ENCODE measurements around the gene AMFR. TPM values are rescaled to one million over a fixed set of nuclear protein-coding genes. Genes with fewer than 3 reads are reported as not detected.

Gene AMFR
- total and polyA plus RNA-seq, 8 donors: 64.2 to 88.5 (median 69.7) TPM

- H3K4me1 ChIP-seq: no peaks in the 10 kb centered on the region
- ATAC-seq (no peak), DNase-seq (peak in 1 of 4 donors; percentile 57)
- no peak for TF ChIP-seq CTCF (IDR thresholded peaks at IDR 0.05)
- no peaks in the 10 kb centered on the region for H3K27me3 ChIP-seq
- no peaks in the 10 kb centered on the region for H3K36me3 ChIP-seq
- no peak overlapping the region for H3K4me3 ChIP-seq
- no peak overlapping the region for H3K27ac ChIP-seq
- H3K9me3 ChIP-seq: no peaks in the 10 kb centered on the region
- intact Hi-C loops (cut with DNase I): no loop called here
Measured at GRCh38 chr16:56331915-56332314, 93.4 kb downstream of the AMFR start.

- Histone ChIP-seq H3K4me3 (no peak overlapping the region), H3K36me3 (no peaks in the 10 kb centered on the region), H3K4me1 (no peaks in the 10 kb centered on the region), H3K27me3 (no peaks in the 10 kb centered on the region), H3K9me3 (no peaks in the 10 kb centered on the region), H3K27ac (no peak overlapping the region)
- no peak for TF ChIP-seq CTCF (IDR thresholded peaks at IDR 0.05)
- peak in 1 of 4 donors; percentile 56 for DNase-seq
- intact Hi-C loops (cut with DNase I): no loop called here
- ATAC-seq: no peak
Measured at GRCh38 chr16:56331399-56331798, 93.9 kb downstream of the AMFR start.

- no peaks in the 10 kb centered on the region for H3K36me3 ChIP-seq
- H3K27me3 ChIP-seq: no peaks in the 10 kb centered on the region
- ATAC-seq (no peak), DNase-seq (no peak)
- no peak for TF ChIP-seq CTCF (IDR thresholded peaks at IDR 0.05)
- H3K4me3 ChIP-seq: no peak overlapping the region
- H3K9me3 ChIP-seq: no peaks in the 10 kb centered on the region
- no peak overlapping the region for H3K27ac ChIP-seq
- no peaks in the 10 kb centered on the region for H3K4me1 ChIP-seq
- intact Hi-C loops (cut with DNase I): no loop called here
Measured at GRCh38 chr16:56330476-56330875, 94.9 kb downstream of the AMFR start.

- H3K36me3 ChIP-seq: no peaks in the 10 kb centered on the region
- peak in 1 of 4 donors; percentile 44 for DNase-seq
- no peaks in the 10 kb centered on the region for H3K27me3 ChIP-seq
- no peak for ATAC-seq
- H3K4me3 ChIP-seq: no peak overlapping the region
- intact Hi-C loops (cut with DNase I): no loop called here
- TF ChIP-seq CTCF (IDR thresholded peaks at IDR 0.05): no peak
- H3K27ac ChIP-seq: no peak overlapping the region
- H3K9me3 ChIP-seq: no peaks in the 10 kb centered on the region
- no peaks in the 10 kb centered on the region for H3K4me1 ChIP-seq
Measured at GRCh38 chr16:56329887-56330286, 95.5 kb downstream of the AMFR start.

GRCh38 chr16:56328276-56329022 lies 96.9 kb downstream of the AMFR start:
- ATAC-seq: no peak
- Histone ChIP-seq H3K27ac (no peak overlapping the region), H3K27me3 (no peaks in the 10 kb centered on the region), H3K4me1 (no peaks in the 10 kb centered on the region), H3K36me3 (no peaks in the 10 kb centered on the region), H3K9me3 (no peaks in the 10 kb centered on the region), H3K4me3 (no peak overlapping the region)
- intact Hi-C loops (cut with DNase I): no loop called here
- peak in 1 of 4 donors; percentile 65 for DNase-seq
- TF ChIP-seq CTCF (IDR thresholded peaks at IDR 0.05): no peak

Data from left lung (tissue), 10 donors.